A673 (cell line): ENCODE data around the gene TASOR.

Experiments
- EZH2 ChIP-seq: fragments of 200-600 bp; sonication (generic); IDR thresholded peaks from 2 replicates; pipeline ENCODE4 v1.6.1; 2017; ENCODE audit warnings: borderline replicate concordance, low read depth, mild to moderate bottlenecking, mixed read lengths, antibody characterized with exemption, low read length; ENCODE audit not compliant: poor library complexity, severe bottlenecking
- TF ChIP-seq, protein P1 (sequence below): fragments of 300-800, 200-600 bp; sonication (generic); conservative IDR thresholded peaks from 2 replicates; pipeline ENCODE4 v1.5.1; 2017; ENCODE audit warnings: low read depth, mild to moderate bottlenecking, antibody characterized with exemption, low read length, moderate library complexity, mixed read lengths

DNA sequence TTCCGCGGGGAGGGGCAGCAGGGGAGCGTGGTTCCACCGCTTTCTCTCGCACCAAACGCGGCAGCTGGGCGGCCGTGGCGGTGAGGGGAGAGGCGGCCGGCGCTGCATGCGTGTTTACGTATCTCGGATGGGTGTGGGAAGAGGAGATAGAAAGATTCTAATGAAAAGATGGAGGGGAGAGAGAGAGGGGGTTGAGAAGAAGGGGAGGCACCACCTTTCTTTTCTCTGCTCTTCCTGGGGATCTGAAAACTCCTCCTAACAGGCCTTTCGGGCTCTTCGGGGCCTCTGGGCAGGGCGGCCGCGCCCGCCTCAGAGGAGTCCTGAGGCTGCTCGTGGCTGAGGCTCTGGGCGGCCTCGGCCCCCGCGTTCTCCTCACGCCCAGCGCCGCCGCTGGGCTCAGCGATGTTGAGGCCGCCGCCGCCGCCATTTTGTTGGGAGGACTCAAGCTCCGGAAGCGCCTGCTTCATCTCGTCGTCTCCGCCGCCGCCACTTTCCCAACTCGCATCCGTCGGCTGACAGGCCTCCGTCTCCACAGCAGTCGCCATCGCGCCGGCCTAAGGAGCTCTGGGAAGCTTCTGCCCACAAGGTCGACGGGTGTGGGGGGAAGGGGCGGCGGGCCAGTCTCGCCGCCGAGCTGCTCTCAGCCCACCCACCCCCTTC, 473 bp downstream of the TASOR start:
- TF ChIP-seq, protein P1, sequence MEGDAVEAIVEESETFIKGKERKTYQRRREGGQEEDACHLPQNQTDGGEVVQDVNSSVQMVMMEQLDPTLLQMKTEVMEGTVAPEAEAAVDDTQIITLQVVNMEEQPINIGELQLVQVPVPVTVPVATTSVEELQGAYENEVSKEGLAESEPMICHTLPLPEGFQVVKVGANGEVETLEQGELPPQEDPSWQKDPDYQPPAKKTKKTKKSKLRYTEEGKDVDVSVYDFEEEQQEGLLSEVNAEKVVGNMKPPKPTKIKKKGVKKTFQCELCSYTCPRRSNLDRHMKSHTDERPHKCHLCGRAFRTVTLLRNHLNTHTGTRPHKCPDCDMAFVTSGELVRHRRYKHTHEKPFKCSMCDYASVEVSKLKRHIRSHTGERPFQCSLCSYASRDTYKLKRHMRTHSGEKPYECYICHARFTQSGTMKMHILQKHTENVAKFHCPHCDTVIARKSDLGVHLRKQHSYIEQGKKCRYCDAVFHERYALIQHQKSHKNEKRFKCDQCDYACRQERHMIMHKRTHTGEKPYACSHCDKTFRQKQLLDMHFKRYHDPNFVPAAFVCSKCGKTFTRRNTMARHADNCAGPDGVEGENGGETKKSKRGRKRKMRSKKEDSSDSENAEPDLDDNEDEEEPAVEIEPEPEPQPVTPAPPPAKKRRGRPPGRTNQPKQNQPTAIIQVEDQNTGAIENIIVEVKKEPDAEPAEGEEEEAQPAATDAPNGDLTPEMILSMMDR = no peak
- no peak for TF ChIP-seq EZH2
